Prostate gland (tissue), 2 donors: Measurements from ENCODE around the gene HOXA10.

Experiments used
- CTCF ChIP-seq, 4 experiments: fragments of 200-600 bp in 2 of 4; fragments of 450-650 bp in 2 of 4; sonication (generic) in 2 of 4; IDR thresholded peaks; 1 replicate in 3 of 4; 2 replicates in 1 of 4; pipeline ENCODE4 v1.5.1; 2016 to 2019; ENCODE audit warnings: antibody characterized with exemption in 4 of 4, mild to moderate bottlenecking in 2 of 4, moderate library complexity in 2 of 4
- POLR2A ChIP-seq: fragments of 450-650 bp; IDR thresholded peaks from one replicate; pipeline ENCODE4 v1.6.1; 2016; ENCODE audit warnings: antibody characterized with exemption, mild to moderate bottlenecking
- POLR2AphosphoS5 ChIP-seq: sonication (generic); formaldehyde crosslinking; IDR thresholded peaks from one replicate; pipeline ENCODE4 v1.6.1; 2017; ENCODE audit warnings: antibody characterized with exemption

- TF ChIP-seq POLR2A: no peak
- TF ChIP-seq POLR2AphosphoS5: no peak
- TF ChIP-seq CTCF (IDR thresholded peaks at IDR 0.05): no peak
Observed at GRCh38 chr7:27141923-27142579, 32.1 kb downstream of the HOXA10 start.
